OCI-LY1 (cell line): Measurements from ENCODE around the gene MATK.

Experiments used
- EZH2 ChIP-seq: fragments of 200-600 bp; sonication (generic), shearing (Covaris generic); IDR thresholded peaks from 2 replicates; pipeline ENCODE4 v1.8.0; 2017; ENCODE audit warnings: borderline replicate concordance, mixed run types, mild to moderate bottlenecking, antibody characterized with exemption, low read length, moderate library complexity, mixed read lengths
- TF ChIP-seq, protein P1 (sequence below): fragments of 200-600 bp; sonication (generic), shearing (Covaris generic); IDR thresholded peaks from 2 replicates; pipeline ENCODE4 v1.5.1; 2017; ENCODE audit warnings: mild to moderate bottlenecking, antibody characterized with exemption, low read length, moderate library complexity, mixed read lengths

DNA sequence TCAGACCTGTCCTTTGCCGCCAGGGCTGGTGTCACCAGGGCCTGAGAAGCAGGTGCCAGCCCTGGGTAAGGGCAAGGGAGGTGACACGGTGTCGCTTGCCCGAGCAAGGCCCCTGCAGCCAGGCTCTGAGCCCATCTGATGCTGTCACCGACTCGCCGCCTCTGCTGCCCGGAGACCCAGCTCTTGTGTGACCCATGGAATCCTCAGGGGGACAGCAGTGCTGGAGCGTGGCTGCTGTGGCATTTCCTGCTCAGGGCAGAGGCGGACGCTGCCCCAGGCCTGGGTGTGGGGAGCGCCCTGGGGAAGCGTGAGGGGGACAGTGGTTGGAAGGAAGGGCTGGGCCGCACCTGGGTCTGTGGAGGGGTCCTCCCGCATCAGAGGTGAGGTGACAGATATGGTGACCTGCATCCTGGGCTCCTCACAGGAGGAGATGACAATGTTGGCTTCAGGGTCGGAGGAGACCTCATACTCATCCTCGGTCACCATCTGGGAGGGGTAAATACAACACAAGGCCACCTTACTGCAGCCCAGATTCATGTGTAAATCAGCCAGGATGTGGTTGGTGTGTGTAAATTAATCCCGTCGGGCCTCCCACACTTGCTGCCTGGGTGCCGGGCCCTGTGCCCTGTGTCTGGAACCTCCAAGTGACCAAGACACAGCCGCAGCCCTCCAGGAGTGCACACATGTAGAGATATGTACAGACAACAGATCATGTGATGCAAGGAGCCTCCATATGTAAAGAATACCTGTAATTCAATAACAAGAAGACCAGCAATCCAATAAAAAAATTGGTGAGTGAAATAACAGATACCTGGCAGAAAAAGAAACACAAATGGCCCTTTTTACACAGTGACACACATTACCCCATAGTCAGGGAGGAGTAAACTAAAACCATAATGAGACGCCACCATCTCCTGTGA lies 27.6 kb upstream of the MATK start:
- TF ChIP-seq, protein P1, sequence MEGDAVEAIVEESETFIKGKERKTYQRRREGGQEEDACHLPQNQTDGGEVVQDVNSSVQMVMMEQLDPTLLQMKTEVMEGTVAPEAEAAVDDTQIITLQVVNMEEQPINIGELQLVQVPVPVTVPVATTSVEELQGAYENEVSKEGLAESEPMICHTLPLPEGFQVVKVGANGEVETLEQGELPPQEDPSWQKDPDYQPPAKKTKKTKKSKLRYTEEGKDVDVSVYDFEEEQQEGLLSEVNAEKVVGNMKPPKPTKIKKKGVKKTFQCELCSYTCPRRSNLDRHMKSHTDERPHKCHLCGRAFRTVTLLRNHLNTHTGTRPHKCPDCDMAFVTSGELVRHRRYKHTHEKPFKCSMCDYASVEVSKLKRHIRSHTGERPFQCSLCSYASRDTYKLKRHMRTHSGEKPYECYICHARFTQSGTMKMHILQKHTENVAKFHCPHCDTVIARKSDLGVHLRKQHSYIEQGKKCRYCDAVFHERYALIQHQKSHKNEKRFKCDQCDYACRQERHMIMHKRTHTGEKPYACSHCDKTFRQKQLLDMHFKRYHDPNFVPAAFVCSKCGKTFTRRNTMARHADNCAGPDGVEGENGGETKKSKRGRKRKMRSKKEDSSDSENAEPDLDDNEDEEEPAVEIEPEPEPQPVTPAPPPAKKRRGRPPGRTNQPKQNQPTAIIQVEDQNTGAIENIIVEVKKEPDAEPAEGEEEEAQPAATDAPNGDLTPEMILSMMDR, result no peak
- no peak for TF ChIP-seq EZH2
